IMR-90 (cell line): ENCODE results near the gene PTPRC. TPM values are rescaled to one million over a fixed set of nuclear protein-coding genes. Genes with fewer than 3 reads are reported as not detected.

Experiments
- ATAC-seq: fragments of 200-7000 bp; cut with Tn5 transposase; 2 replicates; pipeline ENCODE4 v1.9.1; 2020; ENCODE audit warnings: low read depth, mild to moderate bottlenecking, moderate library complexity
- BruUV-seq: library from RNA; stranded (reverse); fragments of 400-500 nt; replicated peaks from 2 replicates; lab custom pipeline; 2021; lab: Mats Ljungman, UMichigan
- CTCF ChIA-PET: fragments of 300-600 bp; formaldehyde crosslinking; extraction: SDS; loops from one replicate; lab custom pipeline; 2021; ENCODE audit warnings: antibody characterized with exemption; lab: Yijun Ruan, JAX
- POLR2A ChIA-PET: fragments of 300-600 bp; sonication (Branson Sonifier 250); formaldehyde crosslinking; loops from one replicate; lab custom pipeline; 2022; ENCODE audit warnings: antibody characterized with exemption; ENCODE audit not compliant: unreplicated experiment; lab: Charles Lee
- DNase-seq: peaks from one replicate; pipeline ENCODE4 v3.0.0; 2013
- H2AFZ ChIP-seq: replicated peaks from 2 replicates; pipeline ENCODE3; 2013; ENCODE audit warnings: low read length, mild to moderate bottlenecking; ENCODE audit not compliant: poor library complexity
- H2AK5ac ChIP-seq: 2 replicates; pipeline ENCODE4 v1.6.1; 2013; ENCODE audit warnings: low read depth, low read length, inconsistent platforms
- H2AK9ac ChIP-seq: replicated peaks from 2 replicates; pipeline ENCODE3; 2013; ENCODE audit warnings: mild to moderate bottlenecking, low read depth, low read length, moderate library complexity; ENCODE audit not compliant: poor library complexity
- H2BK120ac ChIP-seq: 2 replicates; pipeline ENCODE4 v1.6.1; 2013; ENCODE audit warnings: low read depth, low read length, inconsistent platforms
- H2BK15ac ChIP-seq: 3 replicates; pipeline ENCODE4 v1.6.1; 2013; ENCODE audit warnings: low read depth, low read length, inconsistent platforms
- H2BK20ac ChIP-seq: 2 replicates; pipeline ENCODE4 v1.6.1; 2013; ENCODE audit warnings: low read depth, mild to moderate bottlenecking, inconsistent platforms, low read length, moderate library complexity
- H2BK5ac ChIP-seq: 2 replicates; pipeline ENCODE4 v1.6.1; 2013; ENCODE audit warnings: mild to moderate bottlenecking, low read depth, low read length, inconsistent platforms; ENCODE audit not compliant: poor library complexity, severe bottlenecking
- H3K14ac ChIP-seq: replicated peaks from 2 replicates; pipeline ENCODE4 v1.6.1; 2013; ENCODE audit warnings: low read depth, low read length, inconsistent platforms
- H3K18ac ChIP-seq: 2 replicates; pipeline ENCODE4 v1.6.1; 2013; ENCODE audit warnings: low read depth, low read length, control low read depth
- H3K23ac ChIP-seq: 2 replicates; pipeline ENCODE4 v1.6.1; 2013; ENCODE audit warnings: low read depth, low read length, inconsistent platforms
- H3K27ac ChIP-seq: 2 replicates; pipeline ENCODE4 v1.5.1; 2013; ENCODE audit warnings: mild to moderate bottlenecking, control low read depth, low read length; ENCODE audit not compliant: insufficient read depth
- H3K27me3 ChIP-seq: 2 replicates; pipeline ENCODE4 v1.6.1; 2013; ENCODE audit warnings: low read length; ENCODE audit not compliant: control insufficient read depth, insufficient read depth
- H3K36me3 ChIP-seq: 2 replicates; pipeline ENCODE4 v1.6.1; 2013; ENCODE audit warnings: low read length, mixed read lengths; ENCODE audit not compliant: control insufficient read depth, insufficient read depth
- H3K4ac ChIP-seq: 2 replicates; pipeline ENCODE4 v1.6.1; 2013; ENCODE audit warnings: low read depth, low read length, inconsistent platforms
- H3K4me1 ChIP-seq: 2 replicates; pipeline ENCODE4 v1.6.1; 2013; ENCODE audit warnings: low read length, mixed read lengths; ENCODE audit not compliant: control insufficient read depth, insufficient read depth
- H3K4me2 ChIP-seq: 2 replicates; pipeline ENCODE4 v1.6.1; 2013; ENCODE audit warnings: low read depth, mild to moderate bottlenecking, control low read depth, low read length, moderate library complexity
- H3K4me3 ChIP-seq: 2 replicates; pipeline ENCODE4 v1.5.1; 2013; ENCODE audit warnings: low read depth, mild to moderate bottlenecking, control low read depth, low read length, moderate library complexity; ENCODE audit not compliant: insufficient read depth
- H3K56ac ChIP-seq: 2 replicates; pipeline ENCODE4 v1.6.1; 2013; ENCODE audit warnings: low read length, inconsistent platforms; ENCODE audit not compliant: insufficient read depth; ENCODE audit errors: extremely low read depth
- H3K79me1 ChIP-seq, 2 experiments: 2 replicates each; pipeline ENCODE4 v1.6.1; 2013; ENCODE audit warnings: low read length in 2 of 2, inconsistent platforms in 1 of 2, low read depth in 1 of 2
- H3K9ac ChIP-seq: 2 replicates; pipeline ENCODE4 v1.6.1; 2013; ENCODE audit warnings: low read depth, low read length, control low read depth
- H3K9me1 ChIP-seq: 2 replicates; pipeline ENCODE4 v1.6.1; 2013; ENCODE audit warnings: low read length, inconsistent platforms; ENCODE audit not compliant: insufficient read depth
- H3K9me3 ChIP-seq: 2 replicates; pipeline ENCODE4 v1.6.1; 2013; ENCODE audit warnings: low read length; ENCODE audit not compliant: control insufficient read depth, insufficient read depth
- H4K20me1 ChIP-seq: 2 replicates; pipeline ENCODE4 v1.6.1; 2013; ENCODE audit warnings: low read length, inconsistent platforms; ENCODE audit not compliant: insufficient read depth
- H4K5ac ChIP-seq: 2 replicates; pipeline ENCODE4 v1.6.1; 2013; ENCODE audit warnings: mild to moderate bottlenecking, low read depth, low read length, control low read depth
- H4K8ac ChIP-seq, 2 experiments: 2 replicates each; pipeline ENCODE4 v1.6.1; 2013; ENCODE audit warnings: low read depth in 2 of 2, low read length in 2 of 2, control low read depth in 1 of 2, inconsistent platforms in 1 of 2
- H4K91ac ChIP-seq: 2 replicates; pipeline ENCODE4 v1.6.1; 2013; ENCODE audit warnings: low read depth, low read length, inconsistent platforms; ENCODE audit not compliant: insufficient read depth
- CHD1 ChIP-seq: IDR thresholded peaks from 2 replicates; pipeline ENCODE4 v1.6.1; 2012; ENCODE audit warnings: low read depth, low read length, improper control_type of control experiment
- POLR2A ChIP-seq: IDR thresholded peaks from 2 replicates; pipeline ENCODE4 v1.6.1; 2012; ENCODE audit warnings: mild to moderate bottlenecking, low read depth, low read length
- SMC3 ChIP-seq: fragments of 150-350 bp; IDR thresholded peaks from 2 replicates; pipeline ENCODE4 v1.6.1; 2016; ENCODE audit warnings: low read depth, mild to moderate bottlenecking, antibody characterized with exemption, low read length, moderate library complexity
- WGBS, 2 experiments: methylation state at CpG; one replicate each; pipeline versions ENCODE4 v1.1.5 to v1.1.7; 2013; ENCODE audit warnings: missing lambda C conversion rate in 2 of 2; ENCODE audit not compliant: insufficient read length in 1 of 2; ENCODE audit errors: extremely low coverage in 2 of 2; 5-methylcytosine and 5-hydroxymethylcytosine counted together
- dilution Hi-C: fragments of 300-500 bp; cut with HindIII; formaldehyde crosslinking; loops from one replicate; pipeline ENCODE4 v1.14.3; 2018; ENCODE audit warnings: low sequenced_read_pairs; ENCODE audit not compliant: unreplicated experiment
- in situ Hi-C: fragments of 300-500 bp; cut with MboI; formaldehyde crosslinking; loops from 3 replicates; pipeline ENCODE4 v1.14.3; 2019; ENCODE audit warnings: low sequenced_read_pairs, inconsistent platforms, mixed read lengths
- intact Hi-C: fragments of 100-400 bp; cut with micrococcal nuclease; formaldehyde crosslinking; loops from 2 replicates; pipeline ENCODE4 v1.10.0; 2022
- polyA plus RNA-seq, 3 experiments: library from polyadenylated mRNA; depleted of rRNA; stranded (reverse); fragments of >200 nt; gene quantifications; 2 replicates each; pipeline ENCODE4 v1.2.3, GENCODE V29; 2012; ENCODE audit warnings: low replicate concordance in 1 of 3
- total RNA-seq: library from RNA; depleted of rRNA; stranded (reverse); fragments of >200 nt; gene quantifications from 2 replicates; pipeline ENCODE4 v1.2.3, GENCODE V29; 2012
- TF ChIP-seq, protein P1 (sequence below): conservative IDR thresholded peaks from 2 replicates; pipeline ENCODE4 v1.5.1; 2012; ENCODE audit warnings: mild to moderate bottlenecking, low read depth, low read length, improper control_type of control experiment

PTPRC gene
- total and polyA plus RNA-seq, 2 of the 4 experiments (the other 2 are of a cell fraction), result not detected

- H3K56ac ChIP-seq, result no peak overlapping the region
- no peak overlapping the region for H2AK9ac ChIP-seq
- intact Hi-C loops, result no loop called here
- TF ChIP-seq POLR2A (no peak), CHD1 (no peak), SMC3 (no peak)
- TF ChIP-seq, protein P1, sequence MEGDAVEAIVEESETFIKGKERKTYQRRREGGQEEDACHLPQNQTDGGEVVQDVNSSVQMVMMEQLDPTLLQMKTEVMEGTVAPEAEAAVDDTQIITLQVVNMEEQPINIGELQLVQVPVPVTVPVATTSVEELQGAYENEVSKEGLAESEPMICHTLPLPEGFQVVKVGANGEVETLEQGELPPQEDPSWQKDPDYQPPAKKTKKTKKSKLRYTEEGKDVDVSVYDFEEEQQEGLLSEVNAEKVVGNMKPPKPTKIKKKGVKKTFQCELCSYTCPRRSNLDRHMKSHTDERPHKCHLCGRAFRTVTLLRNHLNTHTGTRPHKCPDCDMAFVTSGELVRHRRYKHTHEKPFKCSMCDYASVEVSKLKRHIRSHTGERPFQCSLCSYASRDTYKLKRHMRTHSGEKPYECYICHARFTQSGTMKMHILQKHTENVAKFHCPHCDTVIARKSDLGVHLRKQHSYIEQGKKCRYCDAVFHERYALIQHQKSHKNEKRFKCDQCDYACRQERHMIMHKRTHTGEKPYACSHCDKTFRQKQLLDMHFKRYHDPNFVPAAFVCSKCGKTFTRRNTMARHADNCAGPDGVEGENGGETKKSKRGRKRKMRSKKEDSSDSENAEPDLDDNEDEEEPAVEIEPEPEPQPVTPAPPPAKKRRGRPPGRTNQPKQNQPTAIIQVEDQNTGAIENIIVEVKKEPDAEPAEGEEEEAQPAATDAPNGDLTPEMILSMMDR, result no peak
- H3K14ac ChIP-seq, result no peak overlapping the region
- no peaks in the 10 kb centered on the region for H3K9me1 ChIP-seq
- no peak overlapping the region for H3K23ac ChIP-seq
- ChIA-PET POLR2A (no interaction called here), CTCF (no interaction called here)
- ATAC-seq, result no peak
- dilution Hi-C loops, result no loop called here
- no peak overlapping the region for H3K27ac ChIP-seq
- no peak for DNase-seq
- H2AK5ac ChIP-seq, result no peak overlapping the region
- H2BK20ac ChIP-seq, result no peak overlapping the region
- no peak overlapping the region for H2AFZ ChIP-seq
- no peaks in the 10 kb centered on the region for H4K20me1 ChIP-seq
- H3K27me3 ChIP-seq, result no peaks in the 10 kb centered on the region
- no CpG with 5 or more reads among the region's 1 CpG for WGBS, 2 experiments
- no peaks in the 10 kb centered on the region for H3K4me1 ChIP-seq
- H3K79me1 ChIP-seq, result no peaks in the 10 kb centered on the region
- in situ Hi-C loops, result loop anchor here (25.0 kb wide), 2 partner anchors 782 to 1157 kb away; partner anchors contain the start of genes C1orf53 and LHX9
- H4K5ac ChIP-seq, result no peak overlapping the region
- BruUV-seq, result no TSS peak
- H2BK15ac ChIP-seq, result no peak overlapping the region
- no peak overlapping the region for H3K9ac ChIP-seq
- H4K91ac ChIP-seq, result no peak overlapping the region
- no peak overlapping the region for H4K8ac ChIP-seq
- H2BK5ac ChIP-seq, result no peak overlapping the region
- no peak overlapping the region for H3K4me3 ChIP-seq
- no peak overlapping the region for H3K18ac ChIP-seq
- no peaks in the 10 kb centered on the region for H3K36me3 ChIP-seq
- H2BK120ac ChIP-seq, result no peak overlapping the region
- no peak overlapping the region for H3K4me2 ChIP-seq
- no peak overlapping the region for H3K4ac ChIP-seq
- H3K9me3 ChIP-seq, result no peaks in the 10 kb centered on the region
Observed at GRCh38 chr1:198694542-198694941, 55.7 kb downstream of the PTPRC start.
